ENCODE results near the gene C17orf50. TPM values are rescaled to one million over a fixed set of nuclear protein-coding genes. Genes with fewer than 3 reads are reported as not detected.

The C17orf50 gene
- total RNA-seq, 1 experiment from 2014 or later, result not detected

GRCh38 chr17:35808962-35809854 is 48.5 kb downstream of the C17orf50 start, which contains the start of gene TAF15:
Gene TAF15 (plus strand): TSS chr17:35809484. CDS start chr17:35809570, 86 bp downstream.
- intact Hi-C loops (cut with micrococcal nuclease; ENCODE audit: unreplicated experiment), result loop anchor here (1.0 to 10.0 kb wide), 2 partner anchors 45 to 194 kb away; no protein-coding TSS in a partner anchor
- H3K79me2 ChIP-seq (ENCODE audit: low read depth), result peaks cover 49% of the 10 kb centered on the region
- peaks cover 13% of the 10 kb centered on the region; the same call in 1 of the 2 replicates for H3K36me3 ChIP-seq (ENCODE audit: low read depth)

GRCh38 chr17:35809855-35810461 is 49.3 kb downstream of the C17orf50 start:
- intact Hi-C loops (cut with micrococcal nuclease; ENCODE audit: unreplicated experiment), result loop anchor here (1.0 to 10.0 kb wide), 2 partner anchors 46 to 195 kb away; no protein-coding TSS in a partner anchor
- DNase-seq, result no peak
- CTCF ChIA-PET, result interaction anchor here (0.5 to 2.0 kb wide), 2 partner anchors 43 to 191 kb away, joined by 3 to 6 read pairs; no protein-coding TSS in a partner anchor
- no peak for TF ChIP-seq CTCF (conservative IDR thresholded peaks at IDR 0.05)
- no peak for TF ChIP-seq EZH2 (IDR thresholded peaks at IDR 0.05; ENCODE audit: low read depth)
- Histone ChIP-seq H3K27me3 (ENCODE audit: insufficient read depth, low read depth) (no peaks in the 10 kb centered on the region), H3K9me2 (ENCODE audit: insufficient read depth) (no peaks in the 10 kb centered on the region), H3K4me2 (peak overlapping the region; percentile 98), H3K4me1 (replicated peaks; ENCODE audit: insufficient read depth) (peaks cover 39% of the 10 kb centered on the region), H3K4me3 (peak overlapping the region; percentile 97), H3K36me3 (ENCODE audit: low read depth) (peaks cover 15% of the 10 kb centered on the region; the same call in 1 of the 2 replicates), H2AFZ (peak overlapping the region; percentile 37; the same call in 1 of the 2 replicates), H3F3A (ENCODE audit: insufficient read depth, low read depth) (peaks cover 41% of the 10 kb centered on the region; the same call in 1 of the 2 replicates), H3K27ac (peak overlapping the region; percentile 98), H3K9me3 (ENCODE audit: insufficient read depth, low read depth) (no peaks in the 10 kb centered on the region), H3K79me2 (ENCODE audit: low read depth) (peaks cover 57% of the 10 kb centered on the region), H4K20me1 (ENCODE audit: insufficient read depth) (peaks cover 50% of the 10 kb centered on the region)
- BruUV-seq (replicated peaks), result no TSS peak
- POLR2A ChIA-PET (ENCODE audit: unreplicated experiment), result interaction anchor here (1.4 kb wide), 1 partner anchor 43 kb away, joined by 5 read pairs; no protein-coding TSS in a partner anchor

More at GRCh38 chr17:35808962-35809854, 48.5 kb downstream of the C17orf50 start, which contains the start of gene TAF15:
- H4K20me1 ChIP-seq (ENCODE audit: insufficient read depth), result peaks cover 44% of the 10 kb centered on the region
- no peaks in the 10 kb centered on the region for H3K9me2 ChIP-seq (ENCODE audit: insufficient read depth)
- CTCF ChIA-PET, result interaction anchor here (0.7 to 2.0 kb wide), 4 partner anchors 22 to 137 kb away, joined by 3 to 19 read pairs (median 4); no protein-coding TSS in a partner anchor
- no TSS peak for BruUV-seq (replicated peaks)
- H3K27ac ChIP-seq, result peak within 1 kb of the TSS; percentile 98
- peak within 1 kb of the TSS; percentile 97 for H3K4me3 ChIP-seq
- H3F3A ChIP-seq (ENCODE audit: insufficient read depth, low read depth), result peaks cover 38% of the 10 kb centered on the region; the same call in 1 of the 2 replicates
- TF ChIP-seq EZH2 (IDR thresholded peaks at IDR 0.05; ENCODE audit: low read depth) (no peak), CTCF (conservative IDR thresholded peaks at IDR 0.05) (peak; percentile 72)
- no peaks in the 10 kb centered on the region for H3K9me3 ChIP-seq (ENCODE audit: insufficient read depth, low read depth)
- H3K27me3 ChIP-seq (ENCODE audit: insufficient read depth, low read depth), result no peaks in the 10 kb centered on the region
- POLR2A ChIA-PET (ENCODE audit: unreplicated experiment), result interaction anchor here (0.6 to 1.4 kb wide), 5 partner anchors 21 to 853 kb away, joined by 3 to 7 read pairs (median 4); no protein-coding TSS in a partner anchor
- H2AFZ ChIP-seq, result peak within 1 kb of the TSS; percentile 72
- H3K4me1 ChIP-seq (replicated peaks; ENCODE audit: insufficient read depth), result peaks cover 39% of the 10 kb centered on the region
- H3K4me2 ChIP-seq, result peak within 1 kb of the TSS; percentile 98
- peak; percentile 94 to 95 for DNase-seq

GRCh38 chr17:35811759-35812158 is 51.1 kb downstream of the C17orf50 start:
- TF ChIP-seq CTCF (conservative IDR thresholded peaks at IDR 0.05), result no peak
- no peak for TF ChIP-seq EZH2 (IDR thresholded peaks at IDR 0.05; ENCODE audit: low read depth)
- Histone ChIP-seq H3F3A (ENCODE audit: insufficient read depth, low read depth) (peaks cover 48% of the 10 kb centered on the region; the same call in 1 of the 2 replicates), H3K27me3 (ENCODE audit: insufficient read depth, low read depth) (no peaks in the 10 kb centered on the region), H4K20me1 (ENCODE audit: insufficient read depth) (peaks cover 68% of the 10 kb centered on the region), H3K27ac (no peak overlapping the region), H3K9me3 (ENCODE audit: insufficient read depth, low read depth) (no peaks in the 10 kb centered on the region), H3K9me2 (ENCODE audit: insufficient read depth) (no peaks in the 10 kb centered on the region), H3K36me3 (ENCODE audit: low read depth) (peaks cover 16% of the 10 kb centered on the region; the same call in 1 of the 2 replicates), H2AFZ (no peak overlapping the region), H3K4me2 (peak overlapping the region; percentile 98), H3K79me2 (ENCODE audit: low read depth) (peaks cover 74% of the 10 kb centered on the region), H3K4me1 (replicated peaks; ENCODE audit: insufficient read depth) (peaks cover 38% of the 10 kb centered on the region), H3K4me3 (peak overlapping the region; percentile 97; the same call in 1 of the 2 replicates)
- ChIA-PET POLR2A (ENCODE audit: unreplicated experiment) (no interaction called here), CTCF (no interaction called here)
- intact Hi-C loops (cut with micrococcal nuclease; ENCODE audit: unreplicated experiment), result no loop called here
- no peak for DNase-seq
- BruUV-seq (replicated peaks), result no TSS peak
